ENCODE measurements around the gene ABLIM1. TPM values are rescaled to one million over a fixed set of nuclear protein-coding genes. Genes with fewer than 3 reads are reported as not detected.

Gene ABLIM1
- polyA plus RNA-seq, 3 donors, result 0.33 to 0.91 (median 0.57) TPM

DNA sequence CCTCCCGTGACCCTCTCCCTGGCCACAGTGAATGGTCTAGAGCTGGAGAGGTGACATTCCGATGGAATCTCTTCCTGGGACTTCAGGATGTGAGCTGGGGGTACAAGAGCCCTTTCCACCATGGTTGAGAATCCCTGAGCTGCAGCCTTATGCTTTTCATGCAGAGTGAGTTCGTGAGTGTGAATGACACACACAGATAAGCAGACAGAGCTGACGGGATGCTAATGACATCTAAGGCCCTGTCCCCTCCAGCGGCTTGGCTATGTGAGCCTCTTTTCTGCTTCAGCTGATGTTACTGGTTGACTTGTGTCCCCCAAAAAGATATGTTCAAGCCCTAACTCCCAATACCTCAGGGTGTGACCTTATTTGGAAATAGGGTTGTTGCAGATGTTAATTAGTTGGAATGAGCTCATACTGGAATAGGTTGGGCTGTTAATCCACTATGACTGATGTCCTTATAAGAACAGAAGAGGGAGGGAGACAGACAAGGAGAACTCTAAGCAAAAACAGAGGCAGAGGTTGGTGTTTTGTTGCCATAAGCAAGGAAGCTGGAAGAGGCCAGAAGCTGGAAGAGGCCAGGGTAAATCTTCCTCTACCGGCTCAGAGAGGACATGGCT, 142.7 kb downstream of the ABLIM1 start:
- WGBS (ENCODE audit: insufficient coverage), result 79% methylated on average over 3 of the region's 6 CpGs
- no peaks in the 10 kb centered on the region for H3K9me3 ChIP-seq (replicated peaks in 1 of 2; ENCODE audit: control insufficient read depth in 1 of 2, insufficient read depth in 1 of 2, low read length in 2 of 2)
- H3K27me3 ChIP-seq (ENCODE audit: control insufficient read depth in 2 of 2, insufficient read depth in 2 of 2, low read length in 2 of 2), result no peaks in the 10 kb centered on the region
- intact Hi-C loops (cut with micrococcal nuclease), result no loop called here
- H3K4me3 ChIP-seq (replicated peaks in 1 of 3; ENCODE audit: low read depth in 2 of 3, low read length in 3 of 3), result no peak overlapping the region
- no peaks in the 10 kb centered on the region for H3K36me3 ChIP-seq (replicated peaks in 1 of 2; ENCODE audit: control insufficient read depth in 1 of 2, insufficient read depth in 2 of 2, low read length in 2 of 2)
- peaks cover 0 to 4% (median 0%) of the 10 kb centered on the region in 3 donors for H3K27me3 Mint-ChIP-seq (ENCODE audit: low read depth in 3 of 3)
- no peak overlapping the region for H3K27ac ChIP-seq (ENCODE audit: low read depth in 1 of 2, low read length in 2 of 2)
- H3K4me2 ChIP-seq (replicated peaks; ENCODE audit: extremely low read depth, low read length, poor library complexity, severe bottlenecking), result no peak overlapping the region
- H3K79me2 ChIP-seq (ENCODE audit: insufficient read depth, low read length), result no peaks in the 10 kb centered on the region
- TF ChIP-seq, protein P1, sequence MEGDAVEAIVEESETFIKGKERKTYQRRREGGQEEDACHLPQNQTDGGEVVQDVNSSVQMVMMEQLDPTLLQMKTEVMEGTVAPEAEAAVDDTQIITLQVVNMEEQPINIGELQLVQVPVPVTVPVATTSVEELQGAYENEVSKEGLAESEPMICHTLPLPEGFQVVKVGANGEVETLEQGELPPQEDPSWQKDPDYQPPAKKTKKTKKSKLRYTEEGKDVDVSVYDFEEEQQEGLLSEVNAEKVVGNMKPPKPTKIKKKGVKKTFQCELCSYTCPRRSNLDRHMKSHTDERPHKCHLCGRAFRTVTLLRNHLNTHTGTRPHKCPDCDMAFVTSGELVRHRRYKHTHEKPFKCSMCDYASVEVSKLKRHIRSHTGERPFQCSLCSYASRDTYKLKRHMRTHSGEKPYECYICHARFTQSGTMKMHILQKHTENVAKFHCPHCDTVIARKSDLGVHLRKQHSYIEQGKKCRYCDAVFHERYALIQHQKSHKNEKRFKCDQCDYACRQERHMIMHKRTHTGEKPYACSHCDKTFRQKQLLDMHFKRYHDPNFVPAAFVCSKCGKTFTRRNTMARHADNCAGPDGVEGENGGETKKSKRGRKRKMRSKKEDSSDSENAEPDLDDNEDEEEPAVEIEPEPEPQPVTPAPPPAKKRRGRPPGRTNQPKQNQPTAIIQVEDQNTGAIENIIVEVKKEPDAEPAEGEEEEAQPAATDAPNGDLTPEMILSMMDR (IDR thresholded peaks at IDR 0.05), result no peak
- H3K4me1 Mint-ChIP-seq, result peaks cover 2% of the 10 kb centered on the region
- H2AFZ ChIP-seq (ENCODE audit: insufficient read depth, low read depth, low read length, poor library complexity, severe bottlenecking), result no peak overlapping the region
- H4K20me1 ChIP-seq (ENCODE audit: insufficient read depth, low read length), result no peaks in the 10 kb centered on the region
- no peak overlapping the region for H3K9ac ChIP-seq (ENCODE audit: insufficient read depth, low read length, poor library complexity, severe bottlenecking)
- no peak overlapping the region for H3K4me3 Mint-ChIP-seq
- peaks cover 0 to 1% (median 0%) of the 10 kb centered on the region in 7 donors for H3K9me3 Mint-ChIP-seq
- H3K4me1 ChIP-seq (ENCODE audit: control insufficient read depth in 1 of 2, insufficient read depth in 2 of 2, low read length in 2 of 2), result no peaks in the 10 kb centered on the region
- DNase-seq, result no peak
- H3K36me3 Mint-ChIP-seq, result no peaks in the 10 kb centered on the region
- H3K27ac Mint-ChIP-seq, result peak overlapping the region in 1 of 7 donors; percentile 44

DNA sequence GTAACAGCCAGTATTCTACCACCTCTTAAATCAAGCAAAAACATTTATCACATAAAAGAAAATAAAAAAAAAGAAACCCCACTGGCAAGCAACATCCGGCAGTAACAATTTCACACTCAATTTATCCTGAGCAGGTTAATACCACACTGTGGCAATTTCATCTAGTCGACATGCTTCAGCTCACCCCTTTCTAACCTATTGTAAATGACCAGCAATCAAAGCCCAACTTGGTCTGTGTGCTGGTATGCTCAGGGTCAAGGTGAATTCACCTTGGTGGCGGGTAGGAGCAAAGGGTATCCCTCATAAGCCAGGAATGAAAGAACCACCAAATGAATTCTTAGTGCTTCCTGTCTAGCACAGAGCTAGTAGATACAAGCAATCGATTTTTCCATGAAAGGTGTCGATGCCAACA, 144.7 kb downstream of the ABLIM1 start:
- H3K36me3 ChIP-seq (replicated peaks in 1 of 2; ENCODE audit: control insufficient read depth in 1 of 2, insufficient read depth in 2 of 2, low read length in 2 of 2), result no peaks in the 10 kb centered on the region
- Mint-ChIP-seq H3K27ac (no peak overlapping the region), H3K4me3 (no peak overlapping the region), H3K36me3 (no peaks in the 10 kb centered on the region), H3K4me1 (no peaks in the 10 kb centered on the region), H3K9me3 (peaks cover 0 to 4% (median 1%) of the 10 kb centered on the region in 7 donors), H3K27me3 (ENCODE audit: low read depth in 3 of 3) (peaks cover 0 to 4% (median 0%) of the 10 kb centered on the region in 3 donors)
- no peaks in the 10 kb centered on the region for H3K27me3 ChIP-seq (ENCODE audit: control insufficient read depth in 2 of 2, insufficient read depth in 2 of 2, low read length in 2 of 2)
- H3K4me2 ChIP-seq (replicated peaks; ENCODE audit: extremely low read depth, low read length, poor library complexity, severe bottlenecking), result no peak overlapping the region
- TF ChIP-seq, protein P1 (IDR thresholded peaks at IDR 0.05), result no peak
- no peak overlapping the region for H3K27ac ChIP-seq (ENCODE audit: low read depth in 1 of 2, low read length in 2 of 2)
- intact Hi-C loops (cut with micrococcal nuclease), result no loop called here
- WGBS (ENCODE audit: insufficient coverage), result 79% methylated on average over 2 of the region's 5 CpGs
- no peaks in the 10 kb centered on the region for H4K20me1 ChIP-seq (ENCODE audit: insufficient read depth, low read length)
- no peaks in the 10 kb centered on the region for H3K9me3 ChIP-seq (replicated peaks in 1 of 2; ENCODE audit: control insufficient read depth in 1 of 2, insufficient read depth in 1 of 2, low read length in 2 of 2)
- H3K9ac ChIP-seq (ENCODE audit: insufficient read depth, low read length, poor library complexity, severe bottlenecking), result no peak overlapping the region
- no peak overlapping the region for H3K4me3 ChIP-seq (replicated peaks in 1 of 3; ENCODE audit: low read depth in 2 of 3, low read length in 3 of 3)
- H3K4me1 ChIP-seq (ENCODE audit: control insufficient read depth in 1 of 2, insufficient read depth in 2 of 2, low read length in 2 of 2), result no peaks in the 10 kb centered on the region
- DNase-seq, result no peak
- H2AFZ ChIP-seq (ENCODE audit: insufficient read depth, low read depth, low read length, poor library complexity, severe bottlenecking), result no peak overlapping the region
- no peaks in the 10 kb centered on the region for H3K79me2 ChIP-seq (ENCODE audit: insufficient read depth, low read length)

All from CD14-positive monocyte (primary cell).